Measurements from ENCODE around the gene IL18RAP.

- TF ChIP-seq CTCF (IDR thresholded peaks at IDR 0.05) (no peak), ZFX (IDR thresholded peaks at IDR 0.05; ENCODE audit: borderline replicate concordance) (no peak)
These were observed 61.5 kb downstream of the IL18RAP start for GRCh38 chr2:102484310-102485061.
